GM23338 (cell line): ENCODE results near the gene FOXK2.

Source experiments
- CREB1 ChIP-seq: fragments of 250-450 bp; sonication (Bioruptor Pico); IDR thresholded peaks from 2 replicates; pipeline ENCODE4 v1.5.0; 2020; ENCODE audit warnings: low read depth, mild to moderate bottlenecking, moderate library complexity
- JUNB ChIP-seq: IDR thresholded peaks from one replicate; pipeline ENCODE4 v1.6.1; 2016; ENCODE audit warnings: antibody characterized with exemption; ENCODE audit not compliant: unreplicated experiment
- POLR2AphosphoS5 ChIP-seq: IDR thresholded peaks from 2 replicates; pipeline ENCODE4 v1.6.1; 2016; ENCODE audit warnings: antibody characterized with exemption, low read depth
- TF ChIP-seq, protein P1 (sequence below), 2 experiments: fragments of 200-600 bp in 1 of 2; sonication (generic) in 1 of 2; conservative IDR thresholded peaks; 2 replicates each; pipeline versions ENCODE4 v1.5.1 to v1.6.1; 2016 to 2017; ENCODE audit warnings: antibody characterized with exemption in 2 of 2, low read depth in 2 of 2, mild to moderate bottlenecking in 2 of 2, moderate library complexity in 1 of 2

DNA sequence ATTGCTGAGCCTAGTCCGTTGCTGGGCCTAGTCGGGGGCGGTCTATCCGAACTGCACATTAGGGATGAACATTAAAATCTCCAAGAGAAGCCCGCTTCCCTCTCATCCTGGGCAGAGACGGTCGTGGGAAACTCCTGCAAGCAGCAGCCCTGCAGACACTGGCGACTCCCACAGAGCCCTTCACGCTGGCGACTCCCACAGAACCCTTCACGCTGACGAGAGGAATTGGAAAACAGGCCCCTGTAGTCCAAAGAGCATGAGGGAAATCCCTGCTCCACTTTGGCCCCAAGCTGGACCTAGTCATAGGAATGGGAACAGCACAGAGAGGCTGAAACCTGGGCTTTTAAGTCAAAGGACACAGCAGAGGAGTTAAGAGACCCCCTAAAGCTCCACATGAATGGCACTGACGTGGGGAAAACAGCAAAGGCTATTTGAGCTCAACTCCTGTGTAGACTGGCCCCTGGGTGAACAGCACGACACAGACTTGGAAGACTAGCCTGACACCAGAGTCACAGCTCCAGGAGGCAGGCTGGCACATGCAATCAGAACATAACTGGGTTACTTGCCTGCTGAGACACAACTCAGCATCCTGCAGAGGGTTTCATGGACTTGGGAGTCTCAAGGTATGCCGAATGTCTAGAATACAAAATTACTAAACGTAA, 86.5 kb downstream of the FOXK2 start:
- TF ChIP-seq, protein P1, sequence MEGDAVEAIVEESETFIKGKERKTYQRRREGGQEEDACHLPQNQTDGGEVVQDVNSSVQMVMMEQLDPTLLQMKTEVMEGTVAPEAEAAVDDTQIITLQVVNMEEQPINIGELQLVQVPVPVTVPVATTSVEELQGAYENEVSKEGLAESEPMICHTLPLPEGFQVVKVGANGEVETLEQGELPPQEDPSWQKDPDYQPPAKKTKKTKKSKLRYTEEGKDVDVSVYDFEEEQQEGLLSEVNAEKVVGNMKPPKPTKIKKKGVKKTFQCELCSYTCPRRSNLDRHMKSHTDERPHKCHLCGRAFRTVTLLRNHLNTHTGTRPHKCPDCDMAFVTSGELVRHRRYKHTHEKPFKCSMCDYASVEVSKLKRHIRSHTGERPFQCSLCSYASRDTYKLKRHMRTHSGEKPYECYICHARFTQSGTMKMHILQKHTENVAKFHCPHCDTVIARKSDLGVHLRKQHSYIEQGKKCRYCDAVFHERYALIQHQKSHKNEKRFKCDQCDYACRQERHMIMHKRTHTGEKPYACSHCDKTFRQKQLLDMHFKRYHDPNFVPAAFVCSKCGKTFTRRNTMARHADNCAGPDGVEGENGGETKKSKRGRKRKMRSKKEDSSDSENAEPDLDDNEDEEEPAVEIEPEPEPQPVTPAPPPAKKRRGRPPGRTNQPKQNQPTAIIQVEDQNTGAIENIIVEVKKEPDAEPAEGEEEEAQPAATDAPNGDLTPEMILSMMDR (conservative IDR thresholded peaks at IDR 0.05; ENCODE audit: low read depth in 2 of 2): no peak
- TF ChIP-seq POLR2AphosphoS5: no peak
- no peak for TF ChIP-seq CREB1 (CRISPR knock-in tag)
- no peak for TF ChIP-seq JUNB
